SK-N-SH (cell line): Measurements from ENCODE around the gene GBX1.

Source experiments
- CTCF ChIP-seq: fragments of 200-600 bp; sonication (generic); IDR thresholded peaks from 2 replicates; pipeline ENCODE4 v1.6.1; 2017; ENCODE audit warnings: antibody characterized with exemption, mild to moderate bottlenecking, moderate library complexity
- EP300 ChIP-seq, 2 experiments: IDR thresholded peaks; 2 replicates each; pipeline versions ENCODE4 v1.4.0 to v1.6.1; 2012; ENCODE audit warnings: borderline replicate concordance in 1 of 2, low read depth in 1 of 2, low read length in 1 of 2
- MAX ChIP-seq: IDR thresholded peaks from 2 replicates; pipeline ENCODE4 v1.4.0; 2012; ENCODE audit warnings: low read depth
- MXI1 ChIP-seq: IDR thresholded peaks from 2 replicates; pipeline ENCODE4 v1.6.1; 2012; ENCODE audit warnings: mild to moderate bottlenecking, low read depth, low read length, improper control_type of control experiment
- POLR2AphosphoS5 ChIP-seq: IDR thresholded peaks from 2 replicates; pipeline ENCODE4 v1.6.1; 2012; ENCODE audit warnings: low read depth, low read length
- RAD21 ChIP-seq: IDR thresholded peaks from 2 replicates; pipeline ENCODE4 v1.6.1; 2012; ENCODE audit warnings: mild to moderate bottlenecking, low read length
- RCOR1 ChIP-seq: fragments of 150-350 bp; IDR thresholded peaks from 2 replicates; pipeline ENCODE4 v1.6.1; 2017; ENCODE audit warnings: antibody characterized with exemption, low read length
- RXRA ChIP-seq: IDR thresholded peaks from 2 replicates; pipeline ENCODE4 v1.4.0; 2012; ENCODE audit warnings: low read depth, mild to moderate bottlenecking, borderline replicate concordance
- SIN3A ChIP-seq: IDR thresholded peaks from 2 replicates; pipeline ENCODE4 v1.6.1; 2012; ENCODE audit warnings: low read depth, mild to moderate bottlenecking, low read length, moderate library complexity, borderline replicate concordance
- TCF12 ChIP-seq: IDR thresholded peaks from 2 replicates; pipeline ENCODE4 v1.4.0; 2012
- USF2 ChIP-seq: fragments of 150-350 bp; IDR thresholded peaks from 2 replicates; pipeline ENCODE4 v1.6.1; 2017; ENCODE audit warnings: antibody characterized with exemption, low read length, low read depth, borderline replicate concordance
- YY1 ChIP-seq: IDR thresholded peaks from 2 replicates; pipeline ENCODE4 v1.4.0; 2012; ENCODE audit warnings: low read depth, mild to moderate bottlenecking

DNA sequence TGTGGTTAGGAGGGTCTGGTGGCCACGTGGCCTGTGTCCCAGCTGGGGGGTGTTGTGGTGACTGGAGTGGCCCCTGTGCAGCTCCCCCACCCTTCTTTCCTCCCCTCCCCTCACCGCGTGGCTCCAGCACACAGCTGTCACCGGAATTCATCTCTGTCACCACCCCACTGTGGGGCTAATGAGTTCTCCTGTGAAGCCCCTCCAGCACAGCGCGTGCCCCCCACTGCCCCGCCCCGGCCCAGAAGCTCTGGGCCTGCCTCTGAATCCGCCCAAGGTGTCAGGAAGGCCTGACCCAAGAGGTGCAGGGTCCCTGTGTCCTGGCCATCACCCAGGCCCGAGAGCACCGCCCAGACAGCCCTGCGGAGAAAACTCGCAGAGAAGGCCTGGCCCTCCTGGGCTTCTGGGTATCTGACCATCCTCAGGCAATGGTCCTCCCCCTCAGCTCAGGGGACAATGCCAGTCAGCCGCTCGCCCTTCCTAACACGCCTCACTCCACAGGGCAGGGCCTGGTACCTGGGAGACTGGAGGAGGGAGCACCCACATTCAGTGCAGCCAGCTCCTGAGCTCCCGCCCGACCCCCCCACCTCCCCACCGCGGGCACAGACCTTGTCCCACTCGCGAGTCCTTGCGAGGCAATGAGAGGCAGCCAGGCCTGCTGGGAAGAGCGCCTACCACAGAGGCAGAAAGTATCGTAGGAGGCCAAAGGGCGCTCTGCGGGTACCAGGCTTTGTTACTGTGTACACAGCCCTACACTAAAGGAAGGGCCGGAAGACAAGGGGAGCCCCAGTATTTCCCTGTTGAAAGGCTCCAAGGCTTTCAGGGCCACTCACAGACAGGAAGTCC is 38.2 kb downstream of the GBX1 start:
- TF ChIP-seq RCOR1 (no peak), MXI1 (no peak), CTCF (no peak), USF2 (no peak), RXRA (no peak), TCF12 (no peak), EP300 (IDR thresholded peaks at IDR 0.05; ENCODE audit: borderline replicate concordance in 1 of 2, low read depth in 1 of 2, low read length in 1 of 2) (no peak), POLR2AphosphoS5 (no peak), SIN3A (no peak), YY1 (no peak), RAD21 (no peak), MAX (no peak)
